CD8-positive, alpha-beta memory T cell (primary cell): ENCODE measurements around the gene VIPR1. TPM values are rescaled to one million over a fixed set of nuclear protein-coding genes. Genes with fewer than 3 reads are reported as not detected.
A peak's percentile ranks its signal among the peaks of the same experiment; 100 is the strongest.
"Not testable (repeated sequence)": the region's sequence is repeated elsewhere in the genome, so short reads cannot be mapped to it uniquely, and the experiment has no call there.

Experiments
- CTCF ChIA-PET: fragments of 350-600 bp; sonication (Branson Sonifier 250); formaldehyde crosslinking; loops from one replicate; lab custom pipeline; 2021; ENCODE audit warnings: antibody characterized with exemption; lab: Charles Lee
- POLR2A ChIA-PET: fragments of 350-600 bp; sonication (Branson Sonifier 250); formaldehyde crosslinking; loops from one replicate; lab custom pipeline; 2021; ENCODE audit warnings: antibody characterized with exemption; lab: Charles Lee
- DNase-seq, 5 donors: peaks; one replicate each; pipeline versions ENCODE4 v3.0.0 to v3.0.0-alpha.2; 2020 to 2022; ENCODE audit warnings: mixed read lengths in 1 of 5
- H3K27ac ChIP-seq: one replicate; pipeline ENCODE4 v1.7.0; 2013; ENCODE audit warnings: low read depth, mild to moderate bottlenecking, low read length, moderate library complexity
- H3K27me3 ChIP-seq: 2 replicates; pipeline ENCODE4 v1.7.0; 2013; ENCODE audit warnings: low read length, mild to moderate bottlenecking; ENCODE audit not compliant: insufficient read depth, poor library complexity, severe bottlenecking
- H3K36me3 ChIP-seq: 2 replicates; pipeline ENCODE4 v1.7.0; 2013; ENCODE audit warnings: mild to moderate bottlenecking, low read length, moderate library complexity; ENCODE audit not compliant: insufficient read depth
- H3K4me1 ChIP-seq: 2 replicates; pipeline ENCODE4 v1.7.0; 2013; ENCODE audit warnings: mild to moderate bottlenecking, low read length, moderate library complexity; ENCODE audit not compliant: insufficient read depth
- H3K4me3 ChIP-seq: 2 replicates; pipeline ENCODE4 v1.7.0; 2013; ENCODE audit warnings: mild to moderate bottlenecking, low read length
- H3K9me3 ChIP-seq: 2 replicates; pipeline ENCODE4 v1.7.0; 2013; ENCODE audit warnings: mild to moderate bottlenecking, low read length
- H3K27ac Mint-ChIP-seq, 8 donors: one replicate each; pipeline ENCODE4 v1.8.0; 2020 to 2021; ENCODE audit warnings: mixed read lengths in 8 of 8, mild to moderate bottlenecking in 6 of 8, inconsistent platforms in 3 of 8, moderate library complexity in 3 of 8
- H3K27me3 Mint-ChIP-seq, 2 donors: one replicate each; pipeline ENCODE4 v1.8.0; 2020 to 2021; ENCODE audit warnings: mixed read lengths in 2 of 2, mild to moderate bottlenecking in 1 of 2, moderate library complexity in 1 of 2
- H3K36me3 Mint-ChIP-seq, 3 donors: one replicate each; pipeline ENCODE4 v1.8.0; 2020 to 2021; ENCODE audit warnings: mixed read lengths in 3 of 3, inconsistent platforms in 1 of 3, mild to moderate bottlenecking in 1 of 3
- H3K4me1 Mint-ChIP-seq, 3 donors: one replicate each; pipeline ENCODE4 v1.8.0; 2020 to 2021; ENCODE audit warnings: mixed read lengths in 3 of 3, inconsistent platforms in 1 of 3, mild to moderate bottlenecking in 1 of 3
- H3K4me3 Mint-ChIP-seq, 7 donors: one replicate each; pipeline ENCODE4 v1.8.0; 2020 to 2021; ENCODE audit warnings: mixed read lengths in 7 of 7, mild to moderate bottlenecking in 6 of 7, moderate library complexity in 4 of 7, inconsistent platforms in 2 of 7
- H3K9me3 Mint-ChIP-seq, 5 donors: one replicate each; pipeline ENCODE4 v1.8.0; 2020 to 2022; ENCODE audit warnings: mixed read lengths in 5 of 5, mild to moderate bottlenecking in 3 of 5, moderate library complexity in 2 of 5, inconsistent platforms in 1 of 5
- polyA plus RNA-seq: library from polyadenylated mRNA; unstranded; fragments of 300-500 nt; fragmentation: Illumina TruSeq; gene quantifications from one replicate; pipeline ENCODE4 v1.2.3, GENCODE V29; 2021
- total RNA-seq, 2 experiments: library from RNA; stranded (reverse); gene quantifications; one replicate each; pipeline ENCODE4 v1.2.3, GENCODE V29; 2021

The VIPR1 gene
- total and polyA plus RNA-seq, 3 experiments from 2014 or later: 5.4 to 12.7 (median 5.9) TPM

GRCh38 chr3:42562047-42562907, 59.8 kb downstream of the VIPR1 start:
- H3K36me3 ChIP-seq: peaks cover 37% of the 10 kb centered on the region
- H3K27me3 ChIP-seq: no peaks in the 10 kb centered on the region
- H3K9me3 ChIP-seq: no peaks in the 10 kb centered on the region
- no peaks in the 10 kb centered on the region for H3K4me1 ChIP-seq
- ChIA-PET CTCF (interaction anchor here (2.0 kb wide), 1 partner anchor 60 kb away, joined by 4 read pairs; the partner anchor contains the start of gene VIPR1), POLR2A (interaction anchor here (0.6 kb wide), 1 partner anchor 1375 kb away, joined by 3 read pairs; no protein-coding TSS in a partner anchor)
- no peak overlapping the region for H3K4me3 ChIP-seq
- Mint-ChIP-seq H3K4me3 (no peak overlapping the region), H3K27me3 (no peaks in the 10 kb centered on the region), H3K36me3 (peaks cover 0 to 81% (median 26%) of the 10 kb centered on the region in 3 donors), H3K9me3 (no peaks in the 10 kb centered on the region), H3K4me1 (peaks cover 8 to 12% (median 12%) of the 10 kb centered on the region in 3 donors), H3K27ac (peak overlapping the region in 5 of 8 donors; percentile 75 to 78 (median 77))
- no peak for DNase-seq
- no peak overlapping the region for H3K27ac ChIP-seq

- Mint-ChIP-seq H3K4me1 (peaks cover 15 to 22% (median 22%) of the 10 kb centered on the region in 3 donors), H3K36me3 (peaks cover 25 to 71% (median 27%) of the 10 kb centered on the region in 3 donors), H3K4me3 (no peak overlapping the region), H3K9me3 (peaks cover 7 to 12% (median 11%) of the 10 kb centered on the region in 5 donors), H3K27ac (no peak overlapping the region), H3K27me3 (no peaks in the 10 kb centered on the region)
- DNase-seq: no peak
- CTCF ChIA-PET: no interaction called here
- peaks cover 8% of the 10 kb centered on the region for H3K9me3 ChIP-seq
- no peak overlapping the region for H3K27ac ChIP-seq
- peaks cover 10% of the 10 kb centered on the region for H3K36me3 ChIP-seq
- POLR2A ChIA-PET: no interaction called here
- H3K4me1 ChIP-seq: no peaks in the 10 kb centered on the region
- no peak overlapping the region for H3K4me3 ChIP-seq
- H3K27me3 ChIP-seq: no peaks in the 10 kb centered on the region
Observed at GRCh38 chr3:42569593-42570142, 67.2 kb downstream of the VIPR1 start.

- Mint-ChIP-seq H3K27ac (peak overlapping the region in 5 of 8 donors; percentile 18 to 77 (median 43)), H3K36me3 (peaks cover 26 to 63% (median 41%) of the 10 kb centered on the region in 3 donors), H3K9me3 (peaks cover 16 to 21% (median 18%) of the 10 kb centered on the region in 5 donors), H3K4me1 (peaks cover 19 to 36% (median 34%) of the 10 kb centered on the region in 3 donors), H3K4me3 (no peak overlapping the region), H3K27me3 (no peaks in the 10 kb centered on the region)
- ChIA-PET POLR2A (no interaction called here), CTCF (interaction anchor here (0.7 to 2.1 kb wide), 7 partner anchors 9 to 175 kb away, joined by 3 to 11 read pairs (median 3); partner anchors contain the start of gene SEC22C)
- Histone ChIP-seq H3K4me3 (no peak overlapping the region), H3K27ac (no peak overlapping the region), H3K27me3 (no peaks in the 10 kb centered on the region), H3K9me3 (peaks cover 8% of the 10 kb centered on the region), H3K36me3 (no peaks in the 10 kb centered on the region), H3K4me1 (no peaks in the 10 kb centered on the region)
- peak in 1 of 5 donors; percentile 52 for DNase-seq
Observed at GRCh38 chr3:42572278-42572677, 69.8 kb downstream of the VIPR1 start.

- ChIA-PET POLR2A (no interaction called here), CTCF (no interaction called here)
- Histone ChIP-seq H3K4me3 (no peak overlapping the region), H3K27me3 (no peaks in the 10 kb centered on the region), H3K9me3 (peaks cover 8% of the 10 kb centered on the region), H3K4me1 (peaks cover 8% of the 10 kb centered on the region), H3K36me3 (no peaks in the 10 kb centered on the region), H3K27ac (no peak overlapping the region)
- DNase-seq: no peak
- H3K27me3 Mint-ChIP-seq: no peaks in the 10 kb centered on the region
- H3K9me3 Mint-ChIP-seq: peaks cover 16 to 21% (median 18%) of the 10 kb centered on the region in 5 donors
- no peak overlapping the region for H3K4me3 Mint-ChIP-seq
- H3K4me1 Mint-ChIP-seq: peaks cover 19 to 48% (median 44%) of the 10 kb centered on the region in 3 donors
- peaks cover 28 to 54% (median 40%) of the 10 kb centered on the region in 3 donors for H3K36me3 Mint-ChIP-seq
- no peak overlapping the region for H3K27ac Mint-ChIP-seq
Observed at GRCh38 chr3:42575137-42575741, 72.8 kb downstream of the VIPR1 start.

- Histone ChIP-seq H3K36me3 (no peaks in the 10 kb centered on the region), H3K4me3 (no peak overlapping the region), H3K9me3 (peaks cover 8% of the 10 kb centered on the region), H3K27ac (no peak overlapping the region), H3K27me3 (no peaks in the 10 kb centered on the region), H3K4me1 (peaks cover 29% of the 10 kb centered on the region)
- Mint-ChIP-seq H3K4me3 (no peak overlapping the region), H3K9me3 (peaks cover 16 to 21% (median 18%) of the 10 kb centered on the region in 5 donors), H3K27ac (peak overlapping the region in 2 of 8 donors; percentile 42 to 48), H3K27me3 (no peaks in the 10 kb centered on the region), H3K36me3 (peaks cover 22 to 41% (median 33%) of the 10 kb centered on the region in 3 donors), H3K4me1 (peaks cover 36 to 57% (median 55%) of the 10 kb centered on the region in 3 donors)
- POLR2A ChIA-PET: no interaction called here
- CTCF ChIA-PET: interaction anchor here (0.8 to 1.7 kb wide), 3 partner anchors 19 to 167 kb away, joined by 3 read pairs; no protein-coding TSS in a partner anchor
- DNase-seq: no peak
Observed at GRCh38 chr3:42578054-42578453, 75.6 kb downstream of the VIPR1 start.

- peaks cover 42 to 62% (median 60%) of the 10 kb centered on the region in 3 donors for H3K4me1 Mint-ChIP-seq
Observed at GRCh38 chr3:42579346-42579745, 76.9 kb downstream of the VIPR1 start.

GRCh38 chr3:42581400-42581708, 78.9 kb downstream of the VIPR1 start:
- peak overlapping the region; percentile 81 to 98 (median 91) for H3K4me3 Mint-ChIP-seq
- Histone ChIP-seq H3K4me3 (peak overlapping the region; percentile 64), H3K27me3 (no peaks in the 10 kb centered on the region), H3K36me3 (no peaks in the 10 kb centered on the region), H3K4me1 (peaks cover 30% of the 10 kb centered on the region), H3K27ac (peak overlapping the region; percentile 97), H3K9me3 (no peaks in the 10 kb centered on the region)
- no peaks in the 10 kb centered on the region for H3K9me3 Mint-ChIP-seq
- ChIA-PET POLR2A (interaction anchor here (1.1 to 3.0 kb wide), 3 partner anchors 10 to 60 kb away, joined by 3 to 23 read pairs (median 23); partner anchors contain the start of genes NKTR and SS18L2), CTCF (interaction anchor here (0.6 to 1.2 kb wide), 5 partner anchors 9 to 77 kb away, joined by 3 to 4 read pairs (median 3); partner anchors contain the start of genes NKTR and SS18L2)
- peaks cover 41 to 58% (median 55%) of the 10 kb centered on the region in 3 donors for H3K4me1 Mint-ChIP-seq
- peak overlapping the region; percentile 88 to 98 (median 92) for H3K27ac Mint-ChIP-seq
- H3K27me3 Mint-ChIP-seq: no peaks in the 10 kb centered on the region
- H3K36me3 Mint-ChIP-seq: peaks cover 7 to 18% (median 11%) of the 10 kb centered on the region in 3 donors
- no peak for DNase-seq

More at GRCh38 chr3:42579346-42579745, 76.9 kb downstream of the VIPR1 start:
- H3K36me3 Mint-ChIP-seq: peaks cover 16 to 32% (median 24%) of the 10 kb centered on the region in 3 donors
- not testable (repeated sequence) for H3K4me3 ChIP-seq, H3K36me3 ChIP-seq, H3K27ac ChIP-seq, DNase-seq, H3K27me3 Mint-ChIP-seq, H3K27me3 ChIP-seq, H3K9me3 ChIP-seq
- POLR2A ChIA-PET: interaction anchor here (0.9 kb wide), 1 partner anchor 22 kb away, joined by 3 read pairs; no protein-coding TSS in a partner anchor
- CTCF ChIA-PET: interaction anchor here (1.6 to 1.7 kb wide), 2 partner anchors 33 to 166 kb away, joined by 3 read pairs; no protein-coding TSS in a partner anchor
- H3K4me3 Mint-ChIP-seq: peak overlapping the region in 1 of 7 donors; percentile 46
- peaks cover 9 to 13% (median 12%) of the 10 kb centered on the region in 5 donors for H3K9me3 Mint-ChIP-seq
- peak overlapping the region in 7 of 8 donors; percentile 68 to 98 (median 89) for H3K27ac Mint-ChIP-seq
- peaks cover 30% of the 10 kb centered on the region for H3K4me1 ChIP-seq
